GM19372 (cell line): ENCODE data around the gene HILPDA.
"Not testable (repeated sequence)": the region's sequence is repeated elsewhere in the genome, so short reads cannot be mapped to it uniquely, and the experiment has no call there.

Source experiments
- ATAC-seq: cut with Tn5 transposase; IDR thresholded peaks from one replicate; pipeline ENCODE4 v1.9.1; 2021; ENCODE audit warnings: mild to moderate bottlenecking, low read depth, moderate library complexity; ENCODE audit not compliant: unreplicated experiment

Gene HILPDA

DNA sequence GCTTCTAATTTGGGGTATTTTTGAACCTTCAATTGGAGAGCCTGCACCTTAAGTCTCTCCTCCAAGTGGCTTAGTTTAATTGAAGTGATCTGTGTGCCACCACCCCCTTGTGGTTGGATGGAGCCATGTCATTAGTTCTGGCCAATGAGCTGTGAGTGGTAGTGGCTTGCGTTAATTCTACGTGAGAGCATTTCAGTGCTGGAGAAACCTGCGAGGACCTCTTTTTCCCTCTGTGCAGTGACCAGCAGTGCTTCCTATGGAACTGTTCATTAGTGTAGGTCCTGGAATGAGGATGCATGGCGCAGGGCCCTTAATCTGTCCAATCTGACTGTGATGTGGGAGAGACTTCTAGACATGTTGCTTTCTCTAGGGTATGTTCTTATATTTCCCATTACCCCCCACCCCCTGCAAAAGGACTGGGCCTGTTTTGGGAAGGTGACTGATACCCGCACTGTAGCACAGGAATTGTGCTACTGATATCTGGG lies 3.8 kb downstream of the HILPDA start:
- ATAC-seq: no peak

GRCh38 chr7:128462460-128462859 lies 6.8 kb downstream of the HILPDA start:
- ATAC-seq: no peak

DNA sequence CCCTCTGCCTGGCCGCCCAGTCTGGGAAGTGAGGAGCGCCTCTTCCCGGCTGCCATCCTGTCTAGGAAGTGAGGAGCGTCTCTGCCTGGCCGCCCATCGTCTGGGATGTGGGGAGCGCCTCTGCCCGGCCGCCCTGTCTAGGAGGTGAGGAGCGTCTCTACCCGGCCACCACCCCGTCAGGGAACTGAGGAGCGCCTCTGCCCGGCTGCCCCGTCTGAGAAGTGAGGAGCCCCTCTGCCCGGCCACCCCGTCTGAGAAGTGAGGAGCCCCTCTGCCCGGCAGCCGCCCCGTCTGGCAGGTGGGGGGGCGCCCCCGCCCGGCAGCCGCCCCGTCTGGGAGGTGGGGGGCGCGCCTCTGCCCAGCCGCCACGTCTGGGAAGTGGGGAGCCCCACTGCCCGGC lies 7.7 kb downstream of the HILPDA start:
- not testable (repeated sequence) for ATAC-seq

- ATAC-seq: not testable (repeated sequence)
Measured at GRCh38 chr7:128463933-128464332, 8.3 kb downstream of the HILPDA start.

GRCh38 chr7:128466871-128467270 lies 11.2 kb downstream of the HILPDA start:
- ATAC-seq: not testable (repeated sequence)

- ATAC-seq: peak; percentile 88
Measured at GRCh38 chr7:128476402-128477335, 21.0 kb downstream of the HILPDA start, which contains the start of gene METTL2B. METTL2B (plus strand) TSS chr7:128476748; CDS start chr7:128476766, 18 bp downstream.

DNA sequence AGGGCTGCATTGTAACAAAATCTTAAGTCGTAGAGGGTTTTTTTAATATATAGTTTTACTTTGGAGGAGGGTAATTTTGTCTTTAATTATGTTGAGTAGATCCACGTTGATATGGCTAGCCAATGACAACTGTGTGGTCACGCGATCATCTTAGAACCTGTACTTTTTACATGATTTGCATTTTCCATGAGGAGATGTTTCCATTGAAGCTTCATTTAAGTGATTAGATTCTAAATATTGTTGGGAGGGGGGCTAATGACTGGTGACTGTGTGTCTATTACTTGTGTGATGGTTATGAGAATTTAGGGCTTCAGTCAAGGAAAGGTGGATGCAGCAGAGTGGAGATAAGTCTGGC lies 21.6 kb downstream of the HILPDA start:
- not testable (repeated sequence) for ATAC-seq

DNA sequence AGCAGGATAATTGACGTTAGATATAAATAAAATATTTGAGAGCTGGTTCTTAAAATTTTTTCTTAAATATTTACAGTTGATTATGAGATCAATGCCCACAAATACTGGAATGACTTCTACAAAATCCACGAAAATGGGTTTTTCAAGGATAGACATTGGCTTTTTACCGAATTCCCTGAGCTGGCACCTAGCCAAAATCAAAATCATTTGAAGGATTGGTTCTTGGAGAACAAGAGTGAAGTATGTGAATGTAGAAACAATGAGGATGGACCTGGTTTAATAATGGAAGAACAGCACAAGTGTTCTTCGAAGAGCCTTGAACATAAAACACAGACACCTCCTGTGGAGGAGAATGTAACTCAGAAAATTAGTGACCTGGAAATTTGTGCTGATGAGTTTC lies 23.4 kb downstream of the HILPDA start:
- ATAC-seq: not testable (repeated sequence)

GRCh38 chr7:128488134-128488533 lies 32.5 kb downstream of the HILPDA start:
- not testable (repeated sequence) for ATAC-seq

DNA sequence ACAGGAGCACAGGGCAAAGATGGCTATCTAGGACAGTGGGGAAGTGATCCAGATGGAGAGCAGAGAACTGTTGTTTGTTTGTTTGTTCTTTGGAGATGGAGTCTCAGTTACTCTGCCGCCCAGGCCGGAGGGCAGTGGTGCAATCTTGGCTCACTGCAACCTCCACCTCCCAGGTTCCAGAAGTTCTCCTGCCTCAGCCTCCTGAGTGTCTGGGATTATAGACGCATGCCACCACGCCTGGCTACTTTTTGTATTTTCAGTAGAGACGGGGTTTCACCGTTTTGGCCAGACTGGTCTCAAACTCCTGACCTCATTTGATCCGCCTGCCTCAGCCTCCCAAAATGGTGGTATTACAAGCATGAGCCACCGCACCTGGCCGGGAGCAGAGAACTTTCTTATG lies 41.7 kb downstream of the HILPDA start:
- ATAC-seq: no peak

DNA sequence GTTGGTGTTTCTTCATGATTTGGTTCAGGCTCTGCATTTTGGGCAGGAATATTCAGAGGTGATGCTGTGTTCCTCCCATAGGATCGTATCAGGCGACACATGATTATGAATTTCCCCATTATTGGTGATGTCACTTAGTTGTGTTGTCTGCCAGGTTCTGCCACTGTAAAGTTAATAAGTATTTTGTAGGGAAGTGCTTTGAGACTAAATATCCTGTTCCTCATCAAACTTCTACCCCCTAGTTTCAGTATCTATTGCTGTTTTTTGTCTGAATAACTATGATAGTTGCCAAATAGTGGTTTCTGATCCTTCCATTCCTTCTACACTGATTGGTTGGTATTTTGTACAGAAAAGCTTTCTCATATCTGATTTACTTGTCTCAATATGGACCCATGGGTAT lies 49.7 kb downstream of the HILPDA start:
- ATAC-seq: not testable (repeated sequence)

- ATAC-seq: not testable (repeated sequence)
Measured at GRCh38 chr7:128506819-128507218, 51.1 kb downstream of the HILPDA start.

- not testable (repeated sequence) for ATAC-seq
Measured at GRCh38 chr7:128507321-128507993, 51.8 kb downstream of the HILPDA start.
